Endodermal cell (in vitro differentiated cells): Measurements from ENCODE around the gene SLC5A10. TPM values are rescaled to one million over a fixed set of nuclear protein-coding genes. Genes with fewer than 3 reads are reported as not detected.
A peak's percentile ranks its signal among the peaks of the same experiment; 100 is the strongest.

Experiments used
- DNase-seq: peaks from one replicate; pipeline ENCODE4 v3.0.0-alpha.2; 2017
- H3K27ac ChIP-seq: 2 replicates; pipeline ENCODE4 v1.5.1; 2013; ENCODE audit warnings: mild to moderate bottlenecking, low read depth, low read length, moderate library complexity
- H3K27me3 ChIP-seq: 2 replicates; pipeline ENCODE4 v1.6.1; 2013; ENCODE audit warnings: mild to moderate bottlenecking, low read length, moderate library complexity; ENCODE audit not compliant: insufficient read depth, control insufficient read depth, poor library complexity, severe bottlenecking
- H3K36me3 ChIP-seq: 2 replicates; pipeline ENCODE4 v1.7.0; 2013; ENCODE audit warnings: mild to moderate bottlenecking, low read length, moderate library complexity; ENCODE audit not compliant: control insufficient read depth, insufficient read depth
- H3K4me1 ChIP-seq: one replicate; pipeline ENCODE4 v1.7.0; 2013; ENCODE audit warnings: low read length; ENCODE audit not compliant: control insufficient read depth, insufficient read depth
- H3K4me3 ChIP-seq: 2 replicates; pipeline ENCODE4 v1.5.1; 2013; ENCODE audit warnings: mild to moderate bottlenecking, low read length, moderate library complexity
- H3K9ac ChIP-seq: 2 replicates; pipeline ENCODE4 v1.6.1; 2013; ENCODE audit warnings: mild to moderate bottlenecking, low read length, moderate library complexity; ENCODE audit not compliant: poor library complexity, severe bottlenecking; ENCODE audit errors: extremely low read depth
- H3K9me3 ChIP-seq: 2 replicates; pipeline ENCODE4 v1.6.1; 2013; ENCODE audit warnings: mild to moderate bottlenecking, low read length, moderate library complexity; ENCODE audit not compliant: control insufficient read depth
- H3K27ac Mint-ChIP-seq: 2 replicates; pipeline ENCODE4 v1.8.0; 2020; ENCODE audit warnings: mixed read lengths
- H3K27me3 Mint-ChIP-seq: 2 replicates; pipeline ENCODE4 v1.8.0; 2021; ENCODE audit warnings: mild to moderate bottlenecking, mixed read lengths; ENCODE audit not compliant: insufficient read depth
- H3K36me3 Mint-ChIP-seq: 2 replicates; pipeline ENCODE4 v1.8.0; 2020; ENCODE audit warnings: low read depth, mixed read lengths
- H3K4me1 Mint-ChIP-seq: 2 replicates; pipeline ENCODE4 v1.8.0; 2020; ENCODE audit warnings: mixed read lengths
- H3K4me3 Mint-ChIP-seq: 2 replicates; pipeline ENCODE4 v1.8.0; 2020; ENCODE audit warnings: mild to moderate bottlenecking, moderate library complexity, mixed read lengths
- H3K9me3 Mint-ChIP-seq: 2 replicates; pipeline ENCODE4 v1.8.0; 2020; ENCODE audit warnings: mild to moderate bottlenecking, mixed read lengths
- WGBS, 2 experiments: methylation state at CpG; one replicate each; pipeline versions ENCODE4 v1.1.5 to v1.1.7; 2013; ENCODE audit warnings: missing lambda C conversion rate in 2 of 2, mixed read lengths in 1 of 2; ENCODE audit not compliant: insufficient coverage in 1 of 2, insufficient read length in 1 of 2; 5-methylcytosine and 5-hydroxymethylcytosine counted together
- total RNA-seq, 2 donors: library from RNA; stranded (reverse); fragmentation: NEBNext Ultra II Directional in 1 of 2; extraction: Animal tissue kit (Norgen Biotek cat#: 25700) in 1 of 2; gene quantifications; 2 replicates in 1 of 2; 3 replicates in 1 of 2; pipeline ENCODE4 v1.2.1, GENCODE V29; 2021
- TF ChIP-seq, protein P1 (sequence below): fragments of 200-600 bp; sonication (generic); conservative IDR thresholded peaks from 2 replicates; pipeline ENCODE4 v1.5.0; 2021; ENCODE audit warnings: antibody characterized with exemption, mild to moderate bottlenecking

The SLC5A10 gene
- total RNA-seq, 2 donors from 2014 or later: 0.11 to 0.29 TPM

DNA sequence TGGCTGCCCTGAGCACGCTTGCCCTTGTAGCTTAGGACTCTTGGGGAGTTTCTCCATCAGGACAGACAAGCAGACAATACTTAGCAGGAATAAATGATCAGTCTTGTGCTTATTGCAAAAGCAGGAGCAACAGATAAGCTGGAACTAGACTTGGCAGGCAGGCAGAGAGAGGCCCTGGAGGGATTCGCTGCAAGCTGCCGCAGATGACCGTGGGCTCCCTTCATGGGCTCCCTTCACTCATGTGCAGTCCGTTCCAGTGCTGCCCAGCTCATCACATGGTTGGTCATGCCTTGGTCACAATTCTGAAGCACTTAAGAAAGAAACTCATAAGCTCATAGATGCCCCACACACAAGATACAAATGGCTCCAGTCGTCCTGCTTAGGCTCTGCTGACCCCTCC, 2.4 kb upstream of the SLC5A10 start:
- Histone ChIP-seq H3K4me3 (no peak overlapping the region), H3K27ac (no peak overlapping the region), H3K27me3 (no peaks in the 10 kb centered on the region), H3K36me3 (no peaks in the 10 kb centered on the region), H3K9ac (no peak overlapping the region), H3K9me3 (no peaks in the 10 kb centered on the region), H3K4me1 (no peaks in the 10 kb centered on the region)
- no peak overlapping the region for H3K27ac Mint-ChIP-seq
- H3K27me3 Mint-ChIP-seq: no peaks in the 10 kb centered on the region
- DNase-seq: no peak
- H3K36me3 Mint-ChIP-seq: no peaks in the 10 kb centered on the region
- TF ChIP-seq, protein P1, sequence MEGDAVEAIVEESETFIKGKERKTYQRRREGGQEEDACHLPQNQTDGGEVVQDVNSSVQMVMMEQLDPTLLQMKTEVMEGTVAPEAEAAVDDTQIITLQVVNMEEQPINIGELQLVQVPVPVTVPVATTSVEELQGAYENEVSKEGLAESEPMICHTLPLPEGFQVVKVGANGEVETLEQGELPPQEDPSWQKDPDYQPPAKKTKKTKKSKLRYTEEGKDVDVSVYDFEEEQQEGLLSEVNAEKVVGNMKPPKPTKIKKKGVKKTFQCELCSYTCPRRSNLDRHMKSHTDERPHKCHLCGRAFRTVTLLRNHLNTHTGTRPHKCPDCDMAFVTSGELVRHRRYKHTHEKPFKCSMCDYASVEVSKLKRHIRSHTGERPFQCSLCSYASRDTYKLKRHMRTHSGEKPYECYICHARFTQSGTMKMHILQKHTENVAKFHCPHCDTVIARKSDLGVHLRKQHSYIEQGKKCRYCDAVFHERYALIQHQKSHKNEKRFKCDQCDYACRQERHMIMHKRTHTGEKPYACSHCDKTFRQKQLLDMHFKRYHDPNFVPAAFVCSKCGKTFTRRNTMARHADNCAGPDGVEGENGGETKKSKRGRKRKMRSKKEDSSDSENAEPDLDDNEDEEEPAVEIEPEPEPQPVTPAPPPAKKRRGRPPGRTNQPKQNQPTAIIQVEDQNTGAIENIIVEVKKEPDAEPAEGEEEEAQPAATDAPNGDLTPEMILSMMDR: no peak
- peaks cover 9% of the 10 kb centered on the region for H3K4me1 Mint-ChIP-seq
- 92 to 100% methylated on average over 5 to 6 of the region's 6 CpGs for WGBS, 2 experiments
- H3K4me3 Mint-ChIP-seq: no peak overlapping the region
- no peaks in the 10 kb centered on the region for H3K9me3 Mint-ChIP-seq

DNA sequence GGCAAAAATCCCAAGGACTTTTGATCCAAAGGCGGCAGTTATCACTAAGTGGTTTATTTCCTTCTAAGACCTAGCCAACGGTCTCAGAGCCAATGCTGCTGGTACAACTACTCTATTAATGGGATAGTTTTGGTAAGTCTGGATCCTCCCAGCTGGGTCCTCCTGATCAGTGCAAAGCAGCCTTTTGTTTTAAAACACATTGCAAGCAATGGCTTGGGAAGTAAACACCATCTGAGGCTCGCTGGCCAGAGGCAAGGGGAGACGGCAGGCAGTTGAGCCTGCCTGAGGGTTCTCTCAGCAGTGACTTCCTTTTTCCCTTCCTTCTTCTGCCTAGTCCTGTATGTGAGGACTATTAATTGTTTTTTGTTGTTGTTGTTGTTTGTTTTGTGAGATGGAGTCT, 1.6 kb upstream of the SLC5A10 start:
- H3K4me3 Mint-ChIP-seq: no peak overlapping the region
- Histone ChIP-seq H3K9ac (no peak overlapping the region), H3K36me3 (no peaks in the 10 kb centered on the region), H3K27ac (no peak overlapping the region), H3K4me3 (no peak overlapping the region), H3K27me3 (no peaks in the 10 kb centered on the region), H3K9me3 (no peaks in the 10 kb centered on the region), H3K4me1 (no peaks in the 10 kb centered on the region)
- no peaks in the 10 kb centered on the region for H3K27me3 Mint-ChIP-seq
- no peak overlapping the region for H3K27ac Mint-ChIP-seq
- DNase-seq: peak; percentile 46
- no peaks in the 10 kb centered on the region for H3K9me3 Mint-ChIP-seq
- WGBS, 2 experiments: 71 to 93% methylated on average over 1 to 4 of the region's 4 CpGs
- H3K36me3 Mint-ChIP-seq: no peaks in the 10 kb centered on the region
- H3K4me1 Mint-ChIP-seq: peaks cover 9% of the 10 kb centered on the region
- TF ChIP-seq, protein P1: no peak

DNA sequence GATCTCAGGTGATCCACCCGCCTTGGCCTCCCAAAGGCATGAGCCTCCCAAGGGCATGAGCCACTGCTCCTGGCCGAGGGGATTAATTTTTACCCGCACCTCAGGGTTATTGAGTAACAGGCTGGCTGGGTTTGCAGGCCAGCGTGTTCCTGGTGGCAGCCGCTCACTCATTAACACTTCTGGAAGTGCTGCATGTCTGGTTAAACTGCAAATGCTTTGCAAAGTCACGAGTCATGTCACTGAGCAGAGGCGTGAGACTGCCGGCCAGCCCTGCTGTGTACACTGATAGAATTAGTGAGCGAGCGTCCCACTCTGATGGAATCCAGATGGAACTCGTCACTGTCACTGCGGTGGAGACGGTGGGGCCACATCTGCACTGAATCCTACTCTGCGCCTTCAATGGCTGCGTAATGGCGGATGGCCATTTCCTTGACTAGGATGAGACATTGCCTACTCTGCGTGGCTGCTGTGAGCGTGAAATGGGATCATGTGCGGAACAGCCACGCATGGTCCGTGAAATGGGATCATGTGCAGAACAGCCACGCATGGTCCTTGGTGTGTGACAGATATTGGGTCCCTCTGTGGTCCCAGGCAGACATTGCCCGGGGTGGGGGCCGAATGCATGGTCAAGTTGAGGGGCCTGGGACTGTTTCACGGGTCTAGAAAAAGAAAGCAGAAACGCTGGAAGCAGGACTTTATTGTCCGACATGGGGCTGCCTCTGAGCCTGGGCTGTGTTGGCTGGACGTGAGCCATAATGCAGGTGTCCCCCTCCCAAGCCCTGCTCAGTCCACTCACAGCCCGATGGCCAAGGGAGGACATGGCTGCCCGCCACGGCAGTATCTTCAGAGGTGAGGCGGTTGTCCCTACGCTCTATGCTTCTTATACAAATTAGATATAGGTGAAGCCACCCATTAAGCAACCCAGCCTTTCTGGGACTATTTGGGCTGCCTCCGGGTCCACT, 740 bp upstream of the SLC5A10 start:
- Mint-ChIP-seq H3K27ac (peak overlapping the region; percentile 55), H3K9me3 (no peaks in the 10 kb centered on the region), H3K4me3 (no peak overlapping the region), H3K27me3 (no peaks in the 10 kb centered on the region), H3K4me1 (peaks cover 9% of the 10 kb centered on the region), H3K36me3 (no peaks in the 10 kb centered on the region)
- Histone ChIP-seq H3K27ac (no peak overlapping the region), H3K27me3 (no peaks in the 10 kb centered on the region), H3K4me3 (no peak overlapping the region), H3K9ac (no peak overlapping the region), H3K9me3 (no peaks in the 10 kb centered on the region), H3K4me1 (no peaks in the 10 kb centered on the region), H3K36me3 (no peaks in the 10 kb centered on the region)
- WGBS, 2 experiments: 92% methylated on average over 29 to 34 of the region's 34 CpGs
- TF ChIP-seq, protein P1: no peak
- peak; percentile 55 for DNase-seq
